AG04450 (cell line): Measurements from ENCODE around the gene FAM83G. TPM values are rescaled to one million over a fixed set of nuclear protein-coding genes. Genes with fewer than 3 reads are reported as not detected.

ENCODE experiments used
- CTCF ChIA-PET: fragments of 300-600, 350-600 bp; formaldehyde crosslinking; extraction: SDS; loops from one replicate; lab custom pipeline; 2022; ENCODE audit warnings: antibody characterized with exemption, inconsistent platforms; lab: Charles Lee
- POLR2A ChIA-PET: fragments of 350-600 bp; formaldehyde crosslinking; extraction: SDS; loops from one replicate; lab custom pipeline; 2021; ENCODE audit warnings: antibody characterized with exemption, inconsistent platforms; lab: Yijun Ruan, JAX
- DNase-seq: peaks from one replicate; pipeline ENCODE4 v3.0.0-alpha.2; 2011; ENCODE audit warnings: low read depth, low spot score
- H3K27ac ChIP-seq: one replicate; pipeline ENCODE4 v1.5.1; 2012; ENCODE audit warnings: low read depth, low read length, control low read depth
- H3K27me3 ChIP-seq: one replicate; pipeline ENCODE4 v1.6.0; 2012; ENCODE audit warnings: low read length; ENCODE audit not compliant: control insufficient read depth, insufficient read depth
- H3K4me3 ChIP-seq: 2 replicates; pipeline ENCODE4 v1.5.1; 2011; ENCODE audit warnings: mild to moderate bottlenecking, low read depth, low read length, control low read depth
- H3K9me3 ChIP-seq: 2 replicates; pipeline ENCODE4 v1.5.1; 2012; ENCODE audit warnings: low read length; ENCODE audit not compliant: control insufficient read depth, insufficient read depth
- polyA plus RNA-seq: library from polyadenylated mRNA; depleted of rRNA; stranded (reverse); fragments of >200 nt; gene quantifications from 2 replicates; pipeline ENCODE4 v1.2.3, GENCODE V29; 2011
- TF ChIP-seq, protein P1 (sequence below): IDR thresholded peaks from 2 replicates; pipeline ENCODE4 v1.5.1; 2011; ENCODE audit warnings: low read depth, low read length, control low read depth, inconsistent platforms

FAM83G gene
- polyA plus RNA-seq, 1 experiment, result 4.8 TPM

DNA sequence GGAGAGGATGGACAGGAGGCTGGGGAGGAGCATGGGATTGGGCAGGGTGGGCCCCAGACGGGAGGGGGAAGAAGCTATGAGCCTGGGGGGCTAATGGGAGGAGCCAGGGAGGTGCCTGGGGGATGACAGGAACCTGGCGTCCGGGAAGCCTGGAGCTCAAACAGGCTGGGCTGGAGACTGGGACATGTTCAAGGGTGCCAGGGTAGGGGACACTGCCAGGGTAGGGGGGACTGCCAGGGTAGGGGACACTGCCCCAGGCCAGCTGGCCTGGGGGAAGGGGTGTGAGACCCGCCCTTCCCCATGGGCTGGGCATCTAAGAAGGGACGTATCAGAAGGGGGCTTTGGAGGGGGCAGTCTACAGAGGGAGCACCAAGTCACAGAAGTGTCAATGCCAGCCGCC is 7.0 kb upstream of the FAM83G start:
- TF ChIP-seq, protein P1, sequence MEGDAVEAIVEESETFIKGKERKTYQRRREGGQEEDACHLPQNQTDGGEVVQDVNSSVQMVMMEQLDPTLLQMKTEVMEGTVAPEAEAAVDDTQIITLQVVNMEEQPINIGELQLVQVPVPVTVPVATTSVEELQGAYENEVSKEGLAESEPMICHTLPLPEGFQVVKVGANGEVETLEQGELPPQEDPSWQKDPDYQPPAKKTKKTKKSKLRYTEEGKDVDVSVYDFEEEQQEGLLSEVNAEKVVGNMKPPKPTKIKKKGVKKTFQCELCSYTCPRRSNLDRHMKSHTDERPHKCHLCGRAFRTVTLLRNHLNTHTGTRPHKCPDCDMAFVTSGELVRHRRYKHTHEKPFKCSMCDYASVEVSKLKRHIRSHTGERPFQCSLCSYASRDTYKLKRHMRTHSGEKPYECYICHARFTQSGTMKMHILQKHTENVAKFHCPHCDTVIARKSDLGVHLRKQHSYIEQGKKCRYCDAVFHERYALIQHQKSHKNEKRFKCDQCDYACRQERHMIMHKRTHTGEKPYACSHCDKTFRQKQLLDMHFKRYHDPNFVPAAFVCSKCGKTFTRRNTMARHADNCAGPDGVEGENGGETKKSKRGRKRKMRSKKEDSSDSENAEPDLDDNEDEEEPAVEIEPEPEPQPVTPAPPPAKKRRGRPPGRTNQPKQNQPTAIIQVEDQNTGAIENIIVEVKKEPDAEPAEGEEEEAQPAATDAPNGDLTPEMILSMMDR, result no peak
- ChIA-PET CTCF (interaction anchor here (0.9 kb wide), 1 partner anchor 51 kb away, joined by 3 read pairs; no protein-coding TSS in a partner anchor), POLR2A (no interaction called here)
- Histone ChIP-seq H3K4me3 (no peak overlapping the region), H3K27ac (no peak overlapping the region), H3K9me3 (no peaks in the 10 kb centered on the region), H3K27me3 (no peaks in the 10 kb centered on the region)
- no peak for DNase-seq

DNA sequence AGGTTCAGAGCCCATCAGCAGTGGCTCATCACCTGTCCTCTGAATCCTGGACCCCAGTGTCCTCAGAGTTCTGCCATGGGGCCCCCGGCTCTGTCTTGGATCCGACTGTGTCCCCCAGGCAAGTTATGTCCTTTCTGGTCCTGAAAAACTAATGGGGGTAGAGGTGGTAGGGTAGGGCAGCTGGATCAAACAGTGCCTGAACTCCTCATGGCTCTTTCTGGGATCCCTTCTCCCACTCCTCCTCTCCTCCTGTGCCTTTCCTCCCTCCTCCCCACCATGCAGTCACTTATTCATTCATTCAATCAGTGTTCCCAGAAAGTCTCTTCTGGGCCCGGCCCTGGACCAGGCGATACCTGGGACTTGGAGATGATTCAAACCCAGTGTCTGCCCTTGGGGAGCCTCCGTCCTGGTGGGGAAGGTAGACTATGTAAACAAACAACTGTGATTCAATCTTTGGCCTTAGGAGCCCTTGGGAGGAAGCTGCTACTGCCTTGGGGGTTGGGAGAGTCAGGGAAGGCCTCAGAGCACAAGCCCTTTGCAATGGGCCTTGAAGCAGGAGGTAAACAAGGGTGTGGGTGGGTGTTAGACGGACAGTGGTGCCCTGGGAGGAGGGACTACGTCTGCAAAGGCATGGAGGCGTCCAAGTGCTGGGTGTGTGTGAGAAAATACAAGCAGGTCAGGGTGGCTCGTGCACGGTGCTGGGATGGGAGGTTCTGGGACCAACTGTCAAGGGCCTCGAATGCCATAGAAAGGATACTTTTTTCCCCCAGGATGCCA is 6.4 kb upstream of the FAM83G start:
- no peak for DNase-seq

DNA sequence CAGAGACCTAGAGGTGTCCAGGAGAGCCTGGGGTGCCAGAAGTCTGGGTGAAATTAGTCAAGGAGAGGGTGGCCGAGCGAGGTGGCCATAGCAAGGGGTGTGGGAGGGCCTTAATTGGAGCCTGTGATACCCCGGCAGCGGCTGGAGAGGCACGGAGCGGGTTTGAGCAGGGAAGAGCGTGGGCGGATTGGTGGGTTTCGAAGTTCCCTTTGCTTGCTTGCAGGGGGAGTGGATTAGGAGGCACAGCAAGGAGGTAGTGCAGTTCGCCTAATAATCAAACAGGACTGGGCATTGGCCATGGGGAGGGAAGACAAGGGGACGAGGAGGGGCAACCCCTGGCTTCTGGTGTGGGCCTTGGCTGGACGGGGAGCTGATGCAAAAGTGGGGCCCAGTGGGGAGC is 5.4 kb upstream of the FAM83G start:
- no peaks in the 10 kb centered on the region; the same call in 1 of the 2 replicates for H3K9me3 ChIP-seq
- DNase-seq, result no peak
- H3K4me3 ChIP-seq, result no peak overlapping the region
- no peaks in the 10 kb centered on the region for H3K27me3 ChIP-seq
- CTCF ChIA-PET, result no interaction called here
- H3K27ac ChIP-seq, result no peak overlapping the region
- TF ChIP-seq, protein P1, result no peak
- POLR2A ChIA-PET, result no interaction called here

More for the DNA sequence above, 6.4 kb upstream of the FAM83G start:
- H3K4me3 ChIP-seq, result no peak overlapping the region
- CTCF ChIA-PET, result interaction anchor here (0.9 kb wide), 1 partner anchor 50 kb away, joined by 3 read pairs; no protein-coding TSS in a partner anchor
- no peaks in the 10 kb centered on the region; the same call in 1 of the 2 replicates for H3K9me3 ChIP-seq
- TF ChIP-seq, protein P1, result no peak
- POLR2A ChIA-PET, result interaction anchor here (0.5 kb wide), 1 partner anchor 1056 kb away, joined by 4 read pairs; no protein-coding TSS in a partner anchor
- no peak overlapping the region for H3K27ac ChIP-seq
- no peaks in the 10 kb centered on the region for H3K27me3 ChIP-seq

DNA sequence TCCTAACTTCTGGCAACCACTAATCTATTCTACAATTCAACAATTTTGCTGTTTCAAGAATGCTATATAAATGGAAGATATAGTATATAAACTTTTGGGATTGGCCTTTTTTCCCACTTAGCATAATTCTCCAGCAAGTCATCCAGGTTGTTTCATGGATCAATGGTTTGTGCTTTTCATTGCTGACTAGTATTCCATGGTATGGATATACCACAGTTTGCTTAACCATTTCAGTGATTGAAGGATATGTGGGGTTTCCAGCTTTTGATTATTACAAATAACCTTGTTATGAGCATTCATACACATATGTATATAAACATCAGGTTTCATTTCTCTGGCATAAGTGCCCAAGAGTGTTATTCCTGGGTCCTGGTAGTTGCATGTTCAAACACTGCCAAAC is 2.1 kb upstream of the FAM83G start:
- no peak for DNase-seq
- TF ChIP-seq, protein P1, result no peak
- POLR2A ChIA-PET, result no interaction called here
- H3K27me3 ChIP-seq, result no peaks in the 10 kb centered on the region
- no peak overlapping the region for H3K27ac ChIP-seq
- CTCF ChIA-PET, result no interaction called here
- no peaks in the 10 kb centered on the region; the same call in 1 of the 2 replicates for H3K9me3 ChIP-seq
- H3K4me3 ChIP-seq, result no peak overlapping the region

DNA sequence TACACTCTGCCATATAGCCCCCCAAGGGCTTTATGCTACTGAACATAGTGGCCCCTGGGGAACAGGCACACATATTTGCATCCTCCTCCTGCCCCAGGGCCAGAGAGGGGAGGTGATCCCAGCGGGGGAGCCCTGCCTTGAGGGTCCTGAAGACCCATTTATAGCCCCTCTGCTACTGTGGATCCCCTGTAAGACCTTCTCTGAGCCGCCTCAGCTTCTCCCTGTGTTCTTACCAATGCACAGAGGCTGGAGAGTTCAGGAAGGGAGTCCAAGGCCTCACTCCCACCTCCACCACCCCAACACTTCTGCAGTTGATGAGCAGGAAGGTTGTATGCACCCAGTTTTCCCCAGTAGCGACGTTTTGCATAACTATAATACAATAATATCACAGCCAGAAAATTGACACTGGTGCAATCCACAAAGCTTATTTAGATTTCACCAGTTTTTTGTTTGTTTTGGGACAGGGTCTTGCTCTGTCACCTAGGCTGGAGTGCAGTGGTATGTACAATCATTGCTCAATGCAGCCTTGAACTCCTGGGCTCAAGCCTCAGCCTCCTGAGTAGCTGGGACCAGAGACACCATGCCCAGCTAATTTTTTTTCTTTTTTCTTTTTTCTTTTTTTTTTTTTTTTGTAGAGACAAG is 1.3 kb upstream of the FAM83G start:
- TF ChIP-seq, protein P1, result no peak
- H3K27me3 ChIP-seq, result no peaks in the 10 kb centered on the region
- ChIA-PET CTCF (no interaction called here), POLR2A (no interaction called here)
- no peak overlapping the region for H3K4me3 ChIP-seq
- H3K9me3 ChIP-seq, result no peaks in the 10 kb centered on the region; the same call in 1 of the 2 replicates
- no peak for DNase-seq
- no peak overlapping the region for H3K27ac ChIP-seq
